GM18502 (cell line): ENCODE data around the gene FLT3LG.

Source experiments
- ATAC-seq: cut with Tn5 transposase; IDR thresholded peaks from one replicate; pipeline ENCODE4 v1.9.1; 2021; ENCODE audit warnings: mild to moderate bottlenecking; ENCODE audit not compliant: unreplicated experiment, poor library complexity

The FLT3LG gene

GRCh38 chr19:49487277-49488045 is 13.4 kb downstream of the FLT3LG start, which contains the start of gene RPL13A:
Gene RPL13A (plus strand): TSS chr19:49487608. CDS start chr19:49487630, 22 bp downstream.
- ATAC-seq: peak; percentile 87

DNA sequence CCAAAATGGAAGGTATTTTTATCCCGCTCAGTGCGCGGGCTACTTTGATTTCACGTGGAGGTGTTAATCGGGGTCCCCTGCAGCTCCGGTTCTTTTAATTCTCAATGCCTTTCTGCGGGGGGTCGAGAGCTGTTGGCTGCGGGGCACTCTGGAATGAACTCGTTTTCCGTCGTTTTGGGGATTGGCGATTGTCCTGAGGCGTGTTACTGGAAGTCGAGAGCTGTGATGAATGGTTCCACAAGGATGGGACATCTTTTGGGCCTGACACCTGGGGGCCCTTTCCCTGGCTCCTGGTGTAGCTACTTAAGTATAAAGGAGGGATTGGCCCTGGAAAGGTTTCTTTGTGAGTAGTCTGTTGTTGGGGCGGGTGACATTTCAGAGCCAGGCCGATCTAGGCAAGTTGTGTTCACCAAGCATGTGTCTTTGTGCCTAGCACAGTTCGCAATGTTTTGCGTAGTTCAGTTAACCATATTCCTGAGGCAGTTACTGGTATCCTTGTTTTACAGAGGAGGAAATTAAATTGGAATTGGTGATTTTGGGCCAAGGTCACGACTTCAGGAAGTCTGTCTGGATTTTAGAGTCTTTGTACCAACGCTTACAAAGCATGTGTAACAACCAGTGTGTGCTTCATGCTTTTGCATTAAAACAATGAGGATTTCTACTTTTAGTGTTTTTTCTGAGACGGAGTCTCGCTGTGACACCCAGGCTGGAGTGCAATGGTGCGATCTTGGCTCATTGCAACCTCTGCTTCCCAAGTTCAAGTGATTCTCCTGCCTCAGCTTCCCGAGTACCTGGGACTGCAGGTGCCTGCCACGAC is 14.2 kb downstream of the FLT3LG start:
- ATAC-seq: no peak

DNA sequence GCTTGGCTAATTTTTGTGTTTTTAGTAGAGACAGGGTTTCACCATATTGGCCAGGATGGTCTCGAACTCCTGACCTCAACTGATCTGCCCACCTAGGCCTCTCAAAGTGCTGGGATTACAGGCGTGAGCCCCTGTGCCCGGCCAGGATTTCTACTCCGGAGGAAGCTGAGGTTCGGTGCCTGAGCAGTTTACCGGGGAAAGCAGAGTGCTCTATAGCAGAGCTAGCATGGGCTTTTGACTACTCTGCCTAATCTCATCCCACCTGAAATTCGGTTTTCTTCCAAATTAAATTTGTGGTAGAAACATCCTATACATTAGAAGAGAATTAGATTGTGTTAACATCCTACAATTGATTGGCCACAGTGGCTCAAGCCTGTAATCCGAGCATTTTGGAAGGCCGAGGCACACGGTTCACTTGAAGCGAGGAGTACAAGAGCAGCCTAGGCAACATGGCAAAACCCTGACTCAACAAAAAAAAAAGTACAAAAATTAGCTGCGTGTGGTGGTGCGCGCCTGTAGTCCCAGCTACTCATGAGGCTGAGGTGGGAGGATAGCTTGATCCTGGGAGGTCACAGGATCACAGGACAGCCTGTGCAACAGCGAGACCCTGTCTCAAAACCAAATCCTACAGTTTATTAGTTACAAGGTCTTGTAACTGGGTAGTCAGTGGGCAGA is 15.0 kb downstream of the FLT3LG start:
- ATAC-seq: no peak

DNA sequence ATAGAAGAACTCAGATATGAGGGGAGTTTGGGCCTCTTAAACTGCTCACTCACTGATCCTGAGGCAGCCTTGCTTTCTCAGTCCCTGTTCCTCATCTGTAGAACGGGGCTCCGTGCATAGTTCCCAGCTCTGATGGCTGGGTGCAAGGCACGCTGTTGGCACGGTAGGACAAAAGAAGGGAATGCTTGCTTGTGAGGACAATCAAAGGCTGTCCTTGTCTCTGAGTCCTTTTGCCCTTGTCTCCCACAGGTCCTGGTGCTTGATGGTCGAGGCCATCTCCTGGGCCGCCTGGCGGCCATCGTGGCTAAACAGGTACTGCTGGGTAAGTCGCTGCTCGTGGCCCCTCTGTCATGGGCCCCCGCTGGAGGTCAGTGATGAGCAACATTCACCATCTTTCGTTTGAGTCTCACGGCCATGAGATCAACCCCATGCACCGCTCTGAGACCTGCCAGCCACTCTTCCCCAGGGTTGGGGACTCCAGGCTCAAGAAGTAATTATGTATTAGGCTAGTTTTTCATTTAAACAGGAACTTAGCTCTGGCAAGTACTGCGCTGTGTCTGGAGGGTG is 15.7 kb downstream of the FLT3LG start:
- ATAC-seq: no peak

GRCh38 chr19:49490287-49491029 is 16.4 kb downstream of the FLT3LG start:
- ATAC-seq: no peak

DNA sequence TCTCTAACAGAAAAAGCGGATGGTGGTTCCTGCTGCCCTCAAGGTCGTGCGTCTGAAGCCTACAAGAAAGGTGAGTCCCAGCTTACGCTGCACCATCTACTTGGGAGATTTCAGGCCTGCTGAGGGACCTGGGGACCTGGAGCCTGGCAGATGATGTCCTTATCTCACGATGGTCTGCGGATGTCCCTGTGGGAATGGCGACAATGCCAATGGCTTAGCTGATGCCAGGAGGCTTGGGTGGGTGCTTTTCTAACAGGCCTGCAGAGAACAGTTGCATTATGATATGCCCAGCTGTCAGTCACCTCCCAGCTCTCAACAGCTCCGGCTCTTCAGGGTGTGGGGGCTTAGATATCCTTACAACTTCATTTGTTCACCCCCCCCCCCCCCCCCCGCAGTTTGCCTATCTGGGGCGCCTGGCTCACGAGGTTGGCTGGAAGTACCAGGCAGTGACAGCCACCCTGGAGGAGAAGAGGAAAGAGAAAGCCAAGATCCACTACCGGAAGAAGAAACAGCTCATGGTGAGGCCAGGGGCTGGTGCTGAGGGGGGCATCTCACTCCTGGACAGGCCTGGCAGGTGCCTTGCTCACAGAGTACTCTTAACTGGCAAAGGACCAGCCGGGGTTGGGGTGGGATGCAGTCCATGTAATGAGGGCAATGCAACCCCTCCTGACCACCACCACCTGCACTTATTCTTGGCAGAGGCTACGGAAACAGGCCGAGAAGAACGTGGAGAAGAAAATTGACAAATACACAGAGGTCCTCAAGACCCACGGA is 17.2 kb downstream of the FLT3LG start:
- no peak for ATAC-seq

- ATAC-seq: no peak
These were observed 18.0 kb downstream of the FLT3LG start for GRCh38 chr19:49491804-49492572.

GRCh38 chr19:49492573-49493405 is 18.8 kb downstream of the FLT3LG start:
- no peak for ATAC-seq

DNA sequence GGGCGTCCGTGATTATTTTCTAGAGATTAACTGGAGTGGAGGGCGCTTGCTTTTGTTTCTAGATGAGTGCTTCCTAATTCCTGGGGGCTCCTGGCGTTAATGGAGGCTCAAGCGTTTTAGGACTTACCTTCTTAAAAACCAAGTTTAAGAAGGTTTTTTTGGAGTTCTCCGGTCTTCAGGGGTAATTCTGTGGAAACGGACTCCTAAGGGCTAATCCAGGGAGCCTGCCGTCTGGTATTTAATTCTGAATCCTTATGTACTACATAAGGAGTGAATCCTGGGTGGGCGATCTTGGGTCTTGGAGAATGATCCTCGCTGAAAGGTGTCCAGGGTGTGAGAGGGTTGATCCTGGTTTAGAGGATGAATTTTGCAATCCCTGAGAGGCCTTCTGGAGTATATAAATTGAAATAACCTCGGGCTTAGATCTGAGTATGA is 22.6 kb downstream of the FLT3LG start:
- no peak for ATAC-seq

DNA sequence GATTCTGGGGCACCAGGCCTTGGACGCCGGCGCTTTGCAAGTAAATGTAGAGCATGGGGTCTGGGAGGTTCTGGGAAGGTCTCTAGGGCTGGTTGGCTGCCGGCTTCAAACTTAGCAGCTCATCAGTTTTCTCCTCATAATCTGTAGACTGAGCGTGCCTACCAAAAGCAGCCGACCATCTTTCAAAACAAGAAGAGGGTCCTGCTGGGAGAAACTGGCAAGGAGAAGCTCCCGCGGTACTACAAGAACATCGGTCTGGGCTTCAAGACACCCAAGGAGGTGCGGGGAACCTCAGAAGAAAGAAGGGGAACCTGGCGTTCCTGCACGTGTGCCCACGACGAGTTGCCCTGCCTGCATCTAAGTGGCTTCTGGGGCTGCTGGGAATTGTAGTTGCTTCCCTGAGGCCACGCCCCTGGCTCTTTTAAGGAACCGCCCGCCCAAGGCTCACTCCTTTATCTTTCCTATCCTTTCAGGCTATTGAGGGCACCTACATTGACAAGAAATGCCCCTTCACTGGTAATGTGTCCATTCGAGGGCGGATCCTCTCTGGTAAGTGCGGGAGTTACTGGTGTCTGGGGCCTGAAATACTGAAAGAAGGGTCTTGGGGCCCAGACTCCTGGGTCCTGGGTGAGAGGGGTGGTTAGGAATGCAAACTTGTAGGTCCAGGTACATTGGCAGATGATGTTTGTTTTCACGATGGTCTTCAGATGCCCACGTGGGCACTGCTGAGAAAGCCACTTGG is 23.2 kb downstream of the FLT3LG start:
- no peak for ATAC-seq

DNA sequence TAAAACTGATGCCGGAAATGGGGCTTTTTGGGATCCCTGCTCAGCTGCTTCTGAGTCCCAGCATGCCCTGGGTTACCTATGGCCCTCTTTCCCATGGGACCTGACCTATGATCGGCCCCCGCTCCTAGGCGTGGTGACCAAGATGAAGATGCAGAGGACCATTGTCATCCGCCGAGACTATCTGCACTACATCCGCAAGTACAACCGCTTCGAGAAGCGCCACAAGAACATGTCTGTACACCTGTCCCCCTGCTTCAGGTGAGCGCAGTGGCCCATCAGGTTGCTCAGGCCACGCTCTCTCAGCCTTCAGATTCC is 23.7 kb downstream of the FLT3LG start:
- no peak for ATAC-seq

- ATAC-seq: no peak
These were observed 24.5 kb downstream of the FLT3LG start for GRCh38 chr19:49498475-49498874.

DNA sequence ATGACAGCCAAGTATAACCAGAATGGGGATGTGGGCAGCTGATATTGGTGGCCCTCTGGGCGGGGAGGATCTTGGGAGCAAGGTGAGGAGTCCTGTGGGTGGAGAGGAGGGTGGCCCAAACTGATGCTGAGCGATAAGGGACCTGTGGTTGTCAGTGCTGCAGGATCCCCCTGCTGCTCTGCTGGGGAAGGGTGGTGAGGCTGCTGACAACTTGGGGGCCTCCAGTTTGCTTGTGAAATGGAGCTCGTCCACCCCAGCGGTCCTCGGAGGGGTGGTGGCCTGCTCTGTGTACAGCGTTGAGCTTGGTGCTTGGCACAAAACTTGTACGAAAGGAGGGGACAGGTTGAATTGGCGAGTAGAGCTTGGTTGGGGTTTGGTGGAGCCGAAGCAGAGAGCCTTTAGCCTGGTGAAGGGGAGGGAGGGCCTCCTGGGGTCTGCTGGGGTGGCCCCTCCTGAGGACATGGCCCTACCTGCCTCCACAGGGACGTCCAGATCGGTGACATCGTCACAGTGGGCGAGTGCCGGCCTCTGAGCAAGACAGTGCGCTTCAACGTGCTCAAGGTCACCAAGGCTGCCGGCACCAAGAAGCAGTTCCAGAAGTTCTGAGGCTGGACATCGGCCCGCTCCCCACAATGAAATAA is 25.1 kb downstream of the FLT3LG start:
- ATAC-seq: no peak

DNA sequence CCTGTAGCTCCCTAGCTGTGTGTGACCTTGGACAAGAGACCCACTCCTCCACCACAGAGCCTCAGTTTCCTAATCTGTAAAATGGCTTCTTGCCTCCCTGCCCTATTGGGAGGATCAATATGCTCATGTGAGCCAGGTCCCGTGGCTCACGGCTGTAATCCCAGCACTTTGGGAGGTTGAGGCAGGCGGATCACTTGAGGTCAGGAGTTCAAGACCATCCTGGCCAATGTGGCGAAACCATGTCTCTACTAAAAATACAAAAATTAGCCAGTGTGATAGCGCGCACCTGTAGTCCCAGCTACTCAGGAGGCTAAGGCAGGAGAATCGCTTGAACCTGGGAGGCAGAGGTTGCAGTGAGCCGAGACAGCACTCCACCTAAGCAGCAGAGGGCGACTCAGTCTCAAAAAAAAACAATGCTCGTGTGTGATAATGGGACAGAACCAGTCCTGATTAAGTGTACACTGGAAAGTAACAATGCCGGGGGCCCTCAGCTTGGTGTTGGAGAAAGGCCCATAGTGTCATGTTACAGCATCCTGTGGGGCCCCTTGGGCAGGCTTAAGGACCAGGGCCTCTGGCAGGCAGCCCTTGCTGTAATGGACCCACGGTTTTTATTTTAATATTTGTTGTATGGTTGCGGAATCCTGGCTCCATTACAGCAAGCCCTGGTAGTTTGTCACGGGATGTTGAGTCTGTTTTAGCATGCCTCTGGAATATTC is 29.0 kb downstream of the FLT3LG start:
- ATAC-seq: no peak

DNA sequence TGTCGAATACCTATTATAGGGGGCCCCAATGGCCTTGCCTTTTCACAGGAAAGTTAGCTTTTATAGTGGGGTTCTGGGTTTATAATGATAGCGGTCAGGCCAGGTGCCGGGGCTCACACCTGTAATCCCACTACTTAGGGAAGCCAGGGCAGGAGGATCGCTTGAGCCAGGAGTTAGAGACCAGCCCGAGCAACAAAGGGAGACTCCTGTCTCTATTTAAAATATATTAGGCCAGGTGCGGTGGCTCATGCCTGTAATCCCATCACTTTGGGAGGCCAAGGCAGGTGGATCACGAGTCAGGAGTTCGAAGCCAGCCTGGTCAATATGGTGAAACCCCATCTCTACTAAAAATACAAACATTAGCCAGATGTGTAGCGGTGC is 29.6 kb downstream of the FLT3LG start:
- no peak for ATAC-seq

DNA sequence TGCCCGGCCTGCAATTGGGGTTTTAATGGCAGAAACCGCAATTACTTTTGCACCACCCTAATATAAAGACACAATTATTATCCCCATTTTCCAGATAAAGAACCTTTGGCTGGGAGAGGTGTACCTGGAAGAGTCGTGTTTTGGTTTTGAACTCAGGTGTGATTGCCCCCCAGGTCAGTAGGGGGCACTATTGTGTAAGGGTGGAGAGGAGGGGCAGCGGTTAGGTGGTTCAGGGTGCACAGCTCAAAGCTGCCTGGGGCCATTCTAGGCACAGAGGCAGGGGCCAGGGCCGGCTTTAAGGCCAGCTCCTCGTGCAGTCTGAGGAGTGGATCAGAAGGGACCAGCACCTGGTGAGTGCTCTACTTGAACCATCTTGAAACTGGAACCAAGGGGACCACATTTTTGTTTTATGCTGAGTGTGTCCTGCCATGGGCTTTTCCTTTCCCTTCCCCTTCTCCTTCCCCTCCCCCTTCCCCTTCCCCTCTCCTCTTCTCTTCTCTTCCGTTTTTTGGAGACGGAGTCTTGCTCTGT is 32.6 kb downstream of the FLT3LG start:
- no peak for ATAC-seq
